GM12891 (cell line): ENCODE data around the gene CCRL2.

Source experiments
- POLR2A ChIP-seq: IDR thresholded peaks from 2 replicates; pipeline ENCODE4 v1.6.1; 2011; ENCODE audit warnings: low read depth, low read length, control low read depth
- POLR2AphosphoS5 ChIP-seq: IDR thresholded peaks from 2 replicates; pipeline ENCODE4 v1.6.1; 2011; ENCODE audit warnings: low read depth, low read length, control low read depth
- TAF1 ChIP-seq: IDR thresholded peaks from 2 replicates; pipeline ENCODE4 v1.6.1; 2011; ENCODE audit warnings: low read depth, low read length, control low read depth

DNA sequence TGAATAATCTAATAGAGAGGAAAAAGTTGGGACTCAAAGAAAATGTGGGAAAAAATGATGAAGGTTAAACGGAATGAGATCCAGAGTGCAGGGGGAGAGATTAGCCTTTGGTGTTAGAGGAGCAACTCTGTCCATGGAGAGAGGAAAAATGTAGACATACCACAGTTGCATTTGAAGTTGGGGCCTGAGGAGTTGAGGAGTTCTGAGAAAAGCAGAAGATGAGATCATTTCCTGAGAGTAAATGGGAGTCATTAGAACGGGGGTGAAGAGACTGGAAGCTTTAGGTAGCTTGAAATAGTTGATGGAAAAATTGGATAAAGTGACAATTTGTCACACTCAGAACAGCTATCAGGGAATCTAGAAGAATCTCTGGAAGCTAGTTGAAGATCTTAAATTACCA, 7.5 kb upstream of the CCRL2 start:
- TF ChIP-seq POLR2A (no peak), TAF1 (no peak), POLR2AphosphoS5 (no peak)
